Glomerular visceral epithelial cell (primary cell): ENCODE results near the gene FCGBP.
"Not testable (repeated sequence)": the region's sequence is repeated elsewhere in the genome, so short reads cannot be mapped to it uniquely, and the experiment has no call there.

Experiments
- DNase-seq: peaks from one replicate; pipeline ENCODE4 v3.0.0-alpha.2; 2016; ENCODE audit errors: extremely low spot score

FCGBP gene

GRCh38 chr19:39890755-39891551, 43.5 kb downstream of the FCGBP start:
- DNase-seq, result no peak

- not testable (repeated sequence) for DNase-seq
Observed at GRCh38 chr19:39889872-39890754, 44.3 kb downstream of the FCGBP start.

- DNase-seq, result not testable (repeated sequence)
Observed at GRCh38 chr19:39887456-39887951, 46.9 kb downstream of the FCGBP start.

- not testable (repeated sequence) for DNase-seq
Observed at GRCh38 chr19:39885821-39886554, 48.4 kb downstream of the FCGBP start.

GRCh38 chr19:39884721-39885120, 49.7 kb downstream of the FCGBP start:
- DNase-seq, result not testable (repeated sequence)
